HepG2 (cell line): ENCODE results near the gene ARMH4. TPM values are rescaled to one million over a fixed set of nuclear protein-coding genes. Genes with fewer than 3 reads are reported as not detected.

Source experiments
- BRD4 ChIP-seq: sonication (generic); formaldehyde crosslinking; IDR thresholded peaks from 2 replicates; pipeline ENCODE4 v1.4.0; 2020; ENCODE audit warnings: missing genetic modification reagents
- FOSL2 ChIP-seq: sonication (generic); formaldehyde crosslinking; IDR thresholded peaks from 2 replicates; pipeline ENCODE4 v1.4.0; 2020; ENCODE audit warnings: missing genetic modification reagents
- HNRNPK ChIP-seq: fragments of 200-400 bp; formaldehyde crosslinking; IDR thresholded peaks from 2 replicates; pipeline ENCODE4 v1.6.1; 2018; ENCODE audit warnings: low read length, low read depth, moderate library complexity, mild to moderate bottlenecking; ENCODE audit not compliant: poor library complexity, severe bottlenecking
- HNRNPL ChIP-seq: fragments of 200-400 bp; formaldehyde crosslinking; IDR thresholded peaks from 2 replicates; pipeline ENCODE4 v1.6.1; 2017; ENCODE audit warnings: mild to moderate bottlenecking, low read depth, low read length
- MTA1 ChIP-seq: sonication (generic); formaldehyde crosslinking; IDR thresholded peaks from 2 replicates; pipeline ENCODE4 v1.4.0; 2020; ENCODE audit warnings: missing genetic modification reagents, mild to moderate bottlenecking, borderline replicate concordance
- SMC3 ChIP-seq: IDR thresholded peaks from 2 replicates; pipeline ENCODE4 v1.6.1; 2011; ENCODE audit warnings: low read length, improper control_type of control experiment
- XBP1 ChIP-seq: sonication (generic); formaldehyde crosslinking; IDR thresholded peaks from 2 replicates; pipeline ENCODE4 v1.5.0; 2020; ENCODE audit warnings: missing genetic modification reagents
- ZMAT3 ChIP-seq: sonication (generic); formaldehyde crosslinking; conservative IDR thresholded peaks from 2 replicates; pipeline ENCODE4 v1.7.0; 2021; ENCODE audit warnings: missing genetic modification reagents
- ZNF17 ChIP-seq: sonication (generic); formaldehyde crosslinking; IDR thresholded peaks from 2 replicates; pipeline ENCODE4 v1.5.0; 2020; ENCODE audit warnings: mild to moderate bottlenecking, missing genetic modification reagents
- ZNF263 ChIP-seq: sonication (generic); formaldehyde crosslinking; IDR thresholded peaks from 2 replicates; pipeline ENCODE4 v1.4.0; 2020; ENCODE audit warnings: missing genetic modification reagents
- ZNF331 ChIP-seq: sonication (generic); formaldehyde crosslinking; IDR thresholded peaks from 2 replicates; pipeline ENCODE4 v1.4.0; 2020; ENCODE audit warnings: missing genetic modification reagents
- ZNF335 ChIP-seq: sonication (generic); formaldehyde crosslinking; IDR thresholded peaks from 2 replicates; pipeline ENCODE4 v1.4.0; 2020; ENCODE audit warnings: missing genetic modification reagents
- ZNF619 ChIP-seq: sonication (generic); formaldehyde crosslinking; IDR thresholded peaks from 2 replicates; pipeline ENCODE4 v1.4.0; 2020; ENCODE audit warnings: mild to moderate bottlenecking, missing genetic modification reagents
- ZNF704 ChIP-seq: sonication (generic); formaldehyde crosslinking; IDR thresholded peaks from 2 replicates; pipeline ENCODE4 v1.8.1; 2023; ENCODE audit warnings: mild to moderate bottlenecking, inconsistent platforms, moderate library complexity, missing genetic modification reagents, borderline replicate concordance
- ZSCAN31 ChIP-seq: sonication (generic); formaldehyde crosslinking; IDR thresholded peaks from 2 replicates; pipeline ENCODE4 v1.5.0; 2020; ENCODE audit warnings: low read depth, mild to moderate bottlenecking, missing genetic modification reagents
- polyA plus RNA-seq, 8 experiments: library from polyadenylated mRNA; depleted of rRNA in 3 of 8; stranded (reverse) in 7 of 8; unstranded in 1 of 8; fragments of >200 nt; fragmentation: Illumina TruSeq in 4 of 8; extraction: Trizol in 4 of 8; gene quantifications; 2 replicates each; pipeline versions ENCODE4 v1.2.1 to v1.2.3, GENCODE V29; 2011 to 2016; ENCODE audit warnings: low read depth in 4 of 8, missing spikeins in 1 of 8, mixed read lengths in 1 of 8; ENCODE audit not compliant: insufficient read depth in 1 of 8
- total RNA-seq, 5 experiments: library from RNA; depleted of rRNA; stranded (reverse); fragments of >200 nt; fragmentation: Illumina TruSeq; extraction: Trizol; gene quantifications; 2 replicates each; pipeline ENCODE4 v1.2.3, GENCODE V29; 2016; ENCODE audit warnings: low read depth in 1 of 5
- TF ChIP-seq, protein P1 (sequence below): sonication (generic); formaldehyde crosslinking; IDR thresholded peaks from 2 replicates; pipeline ENCODE4 v1.5.1; 2020; ENCODE audit warnings: missing genetic modification reagents, mild to moderate bottlenecking, borderline replicate concordance
- TF ChIP-seq, protein P2 (sequence below): sonication (generic); formaldehyde crosslinking; IDR thresholded peaks from 2 replicates; pipeline ENCODE4 v1.8.0; 2022; ENCODE audit warnings: low read depth, missing genetic modification reagents
- TF ChIP-seq, protein P3 (sequence below): sonication (generic); formaldehyde crosslinking; IDR thresholded peaks from 2 replicates; pipeline ENCODE4 v1.4.0; 2020; ENCODE audit warnings: mild to moderate bottlenecking, missing genetic modification reagents
- TF ChIP-seq, protein P4 (sequence below): sonication (generic); formaldehyde crosslinking; IDR thresholded peaks from 2 replicates; pipeline ENCODE4 v1.8.0; 2022; ENCODE audit warnings: mild to moderate bottlenecking, missing genetic modification reagents
- TF ChIP-seq, protein P5 (sequence below): sonication (generic); formaldehyde crosslinking; IDR thresholded peaks from 2 replicates; pipeline ENCODE4 v1.8.1; 2022; ENCODE audit warnings: mild to moderate bottlenecking, missing genetic modification reagents
- TF ChIP-seq, protein P6 (sequence below): sonication (generic); formaldehyde crosslinking; IDR thresholded peaks from 2 replicates; pipeline ENCODE4 v1.8.1; 2023; ENCODE audit warnings: mild to moderate bottlenecking, moderate library complexity, missing genetic modification reagents

The ARMH4 gene
- total and polyA plus RNA-seq, 2 of the 13 experiments (the other 11 are each of a cell fraction or from before 2014, with no cell fraction given), result 0.02 to 0.18 TPM

DNA sequence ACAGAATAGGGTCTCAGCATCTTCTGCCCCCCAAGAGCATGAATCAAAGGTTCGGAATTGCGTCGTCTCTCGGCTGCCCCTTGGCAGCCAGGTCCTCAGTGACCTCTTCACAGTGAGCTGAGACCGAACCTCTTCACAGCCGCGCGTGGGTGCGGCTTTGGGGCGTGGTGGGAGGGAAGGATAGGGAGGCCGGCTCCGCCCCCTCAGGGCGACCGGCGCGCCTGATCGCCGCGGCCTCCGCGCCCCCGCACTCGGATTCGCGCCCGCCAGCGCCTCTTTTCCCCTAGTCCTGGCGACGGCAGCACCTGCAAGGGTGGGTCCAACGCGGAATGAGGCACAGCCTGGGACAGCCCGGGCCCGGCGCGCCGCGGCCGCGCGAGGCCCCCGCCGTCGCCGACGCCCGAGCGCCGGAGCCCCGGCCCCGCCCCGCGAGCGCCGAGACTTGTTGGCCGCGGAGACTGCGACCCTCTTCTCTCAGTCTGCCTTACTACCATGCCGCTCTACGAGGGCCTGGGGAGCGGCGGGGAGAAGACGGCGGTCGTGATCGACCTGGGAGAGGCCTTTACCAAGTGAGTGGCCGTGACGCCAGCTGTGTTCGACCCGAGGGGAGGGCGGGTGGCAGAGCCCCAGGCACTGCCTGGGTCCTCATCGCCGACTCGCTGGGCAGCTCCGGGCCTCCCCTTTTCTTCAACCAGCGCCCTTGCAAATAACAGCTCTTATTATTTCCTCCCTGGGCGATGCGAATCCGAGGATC, 47.9 kb upstream of the ARMH4 start, which contains the start of gene ACTR10 (continued):
- peak; percentile 67; the same call in 1 of the 2 replicates for TF ChIP-seq ZSCAN31 (CRISPR knock-in tag)
- no peak for TF ChIP-seq HNRNPK
- peak; percentile 18; the same call in 1 of the 2 replicates for TF ChIP-seq MTA1
- TF ChIP-seq, protein P1, sequence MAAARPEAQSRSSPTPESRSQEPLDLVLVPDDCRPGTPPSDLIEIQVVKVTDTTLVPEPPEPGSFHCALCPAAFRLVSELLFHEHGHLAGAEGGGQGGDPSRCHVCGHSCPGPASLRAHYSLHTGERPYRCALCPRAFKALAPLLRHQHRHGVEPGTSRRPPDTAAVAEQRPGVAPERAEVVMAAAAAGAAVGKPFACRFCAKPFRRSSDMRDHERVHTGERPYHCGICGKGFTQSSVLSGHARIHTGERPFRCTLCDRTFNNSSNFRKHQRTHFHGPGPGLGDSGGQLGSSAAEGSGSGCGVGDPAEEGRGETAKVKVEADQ, result no peak
- TF ChIP-seq HNRNPL, result 0 out of 2 replicates have a peak, but pooled peaks have one; percentile 23
- TF ChIP-seq FOSL2 (CRISPR knock-in tag), result no peak
- TF ChIP-seq SMC3, result no peak
- TF ChIP-seq, protein P2, sequence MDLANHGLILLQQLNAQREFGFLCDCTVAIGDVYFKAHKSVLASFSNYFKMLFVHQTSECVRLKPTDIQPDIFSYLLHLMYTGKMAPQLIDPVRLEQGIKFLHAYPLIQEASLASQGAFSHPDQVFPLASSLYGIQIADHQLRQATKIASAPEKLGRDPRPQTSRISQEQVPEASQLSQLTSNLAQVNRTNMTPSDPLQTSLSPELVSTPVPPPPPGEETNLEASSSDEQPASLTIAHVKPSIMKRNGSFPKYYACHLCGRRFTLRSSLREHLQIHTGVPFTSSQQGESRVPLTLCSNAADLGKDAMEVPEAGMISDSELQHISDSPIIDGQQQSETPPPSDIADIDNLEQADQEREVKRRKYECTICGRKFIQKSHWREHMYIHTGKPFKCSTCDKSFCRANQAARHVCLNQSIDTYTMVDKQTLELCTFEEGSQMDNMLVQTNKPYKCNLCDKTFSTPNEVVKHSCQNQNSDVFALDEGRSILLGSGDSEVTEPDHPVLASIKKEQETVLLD (CRISPR knock-in tag), result no peak
- TF ChIP-seq XBP1 (CRISPR knock-in tag), result no peak
- TF ChIP-seq, protein P3, sequence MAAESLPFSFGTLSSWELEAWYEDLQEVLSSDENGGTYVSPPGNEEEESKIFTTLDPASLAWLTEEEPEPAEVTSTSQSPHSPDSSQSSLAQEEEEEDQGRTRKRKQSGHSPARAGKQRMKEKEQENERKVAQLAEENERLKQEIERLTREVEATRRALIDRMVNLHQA (CRISPR knock-in tag), result no peak
- peak; percentile 69; the same call in 1 of the 2 replicates for TF ChIP-seq ZMAT3
- TF ChIP-seq ZNF335 (CRISPR knock-in tag), result peak; percentile 99
- TF ChIP-seq, protein P4, sequence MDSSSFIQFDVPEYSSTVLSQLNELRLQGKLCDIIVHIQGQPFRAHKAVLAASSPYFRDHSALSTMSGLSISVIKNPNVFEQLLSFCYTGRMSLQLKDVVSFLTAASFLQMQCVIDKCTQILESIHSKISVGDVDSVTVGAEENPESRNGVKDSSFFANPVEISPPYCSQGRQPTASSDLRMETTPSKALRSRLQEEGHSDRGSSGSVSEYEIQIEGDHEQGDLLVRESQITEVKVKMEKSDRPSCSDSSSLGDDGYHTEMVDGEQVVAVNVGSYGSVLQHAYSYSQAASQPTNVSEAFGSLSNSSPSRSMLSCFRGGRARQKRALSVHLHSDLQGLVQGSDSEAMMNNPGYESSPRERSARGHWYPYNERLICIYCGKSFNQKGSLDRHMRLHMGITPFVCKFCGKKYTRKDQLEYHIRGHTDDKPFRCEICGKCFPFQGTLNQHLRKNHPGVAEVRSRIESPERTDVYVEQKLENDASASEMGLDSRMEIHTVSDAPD (CRISPR knock-in tag), result no peak
- TF ChIP-seq ZNF619 (CRISPR knock-in tag), result no peak
- TF ChIP-seq ZNF263 (CRISPR knock-in tag), result 0 out of 2 replicates have a peak, but pooled peaks have one; percentile 26
- no peak for TF ChIP-seq BRD4 (CRISPR knock-in tag)
- no peak for TF ChIP-seq ZNF704 (CRISPR knock-in tag)
- no peak for TF ChIP-seq ZNF17 (CRISPR knock-in tag)
- TF ChIP-seq, protein P5, sequence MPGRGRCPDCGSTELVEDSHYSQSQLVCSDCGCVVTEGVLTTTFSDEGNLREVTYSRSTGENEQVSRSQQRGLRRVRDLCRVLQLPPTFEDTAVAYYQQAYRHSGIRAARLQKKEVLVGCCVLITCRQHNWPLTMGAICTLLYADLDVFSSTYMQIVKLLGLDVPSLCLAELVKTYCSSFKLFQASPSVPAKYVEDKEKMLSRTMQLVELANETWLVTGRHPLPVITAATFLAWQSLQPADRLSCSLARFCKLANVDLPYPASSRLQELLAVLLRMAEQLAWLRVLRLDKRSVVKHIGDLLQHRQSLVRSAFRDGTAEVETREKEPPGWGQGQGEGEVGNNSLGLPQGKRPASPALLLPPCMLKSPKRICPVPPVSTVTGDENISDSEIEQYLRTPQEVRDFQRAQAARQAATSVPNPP (CRISPR knock-in tag), result no peak
- TF ChIP-seq ZNF331 (CRISPR knock-in tag), result no peak
- TF ChIP-seq, protein P6, sequence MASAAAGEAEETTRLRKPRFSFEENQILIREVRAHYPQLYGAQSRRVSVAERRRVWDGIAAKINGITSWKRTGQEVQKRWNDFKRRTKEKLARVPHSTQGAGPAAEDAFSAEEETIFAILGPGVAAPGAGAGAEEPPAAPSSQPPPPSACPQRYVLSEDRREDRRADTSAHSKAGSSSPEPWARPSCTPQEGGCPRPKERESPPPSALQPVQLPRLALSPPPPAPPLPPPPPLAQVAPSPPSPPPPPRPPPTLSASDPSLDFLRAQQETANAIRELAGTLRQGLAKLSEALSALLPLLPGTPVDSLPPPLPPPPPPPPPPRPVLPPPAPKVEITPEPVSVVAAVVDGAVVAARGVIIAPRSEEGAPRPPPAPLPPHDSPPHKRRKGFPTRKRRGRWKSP (CRISPR knock-in tag), result no peak
